Head of caudate nucleus (tissue), 42 donors: ENCODE results near the gene CLCN3.
"Not testable (repeated sequence)": the region's sequence is repeated elsewhere in the genome, so short reads cannot be mapped to it uniquely, and the experiment has no call there.

Source experiments
- DNase-seq, 42 donors: peaks; one replicate each; pipeline versions ENCODE4 v3.0.0 to v3.0.0-alpha.2; 2020 to 2021; ENCODE audit warnings: mixed read lengths in 7 of 42
- intact Hi-C: fragments of 100-400 bp; cut with DNase I; formaldehyde crosslinking; loops from one replicate; pipeline ENCODE4 v1.15.0; 2022

CLCN3 gene

DNA sequence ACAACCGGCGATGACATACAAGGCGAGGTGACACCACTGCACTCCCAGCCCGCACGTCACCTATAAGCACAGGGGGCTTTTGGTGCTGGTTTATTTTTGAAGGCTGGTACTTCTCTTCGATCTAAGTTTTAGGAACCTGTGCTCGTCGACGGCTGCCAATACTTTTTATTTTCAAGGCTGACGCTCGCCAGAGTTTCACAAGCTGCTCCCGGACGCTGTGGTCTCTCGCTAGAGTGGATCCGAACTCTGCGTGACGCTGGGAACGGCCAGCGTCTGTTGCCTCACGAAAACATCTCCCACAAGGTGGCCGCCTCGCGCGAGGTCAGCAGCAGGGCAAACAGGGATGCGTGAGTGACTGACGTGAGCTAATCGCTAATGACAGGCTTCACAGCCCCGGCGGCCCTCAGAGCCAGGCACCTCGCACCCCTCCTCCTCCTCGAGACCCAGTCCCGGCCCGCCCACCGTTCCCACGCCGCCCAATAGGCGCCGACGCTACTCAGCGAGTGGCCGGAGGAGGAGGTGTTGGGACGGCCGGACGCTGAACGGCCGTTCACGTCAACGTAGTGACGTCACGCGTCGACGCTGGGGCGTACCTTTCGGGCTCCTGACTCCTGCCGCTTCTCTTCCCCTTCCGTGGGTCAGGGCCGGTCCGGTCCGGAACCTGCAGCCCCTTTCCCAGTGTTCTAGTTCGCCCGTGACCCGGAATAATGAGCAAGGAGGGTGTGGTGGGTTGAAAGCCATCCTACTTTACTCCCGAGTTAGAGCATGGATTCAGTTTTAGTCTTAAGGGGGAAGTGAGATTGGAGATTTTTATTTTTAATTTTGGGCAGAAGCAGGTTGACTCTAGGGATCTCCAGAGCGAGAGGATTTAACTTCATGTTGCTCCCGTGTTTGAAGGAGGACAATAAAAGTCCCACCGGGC lies at the start of gene CLCN3:
CLCN3 (plus strand) TSS at position 621 of the 922 bp plus-strand sequence. CDS start 15,351 bp downstream, outside the sequence.
- intact Hi-C loops = loop anchor here (10.0 kb wide), 2 partner anchors 405 to 465 kb away; partner anchors contain the start of genes AADAT and MFAP3L
- peak; percentile 92 to 99 (median 97) for DNase-seq

DNA sequence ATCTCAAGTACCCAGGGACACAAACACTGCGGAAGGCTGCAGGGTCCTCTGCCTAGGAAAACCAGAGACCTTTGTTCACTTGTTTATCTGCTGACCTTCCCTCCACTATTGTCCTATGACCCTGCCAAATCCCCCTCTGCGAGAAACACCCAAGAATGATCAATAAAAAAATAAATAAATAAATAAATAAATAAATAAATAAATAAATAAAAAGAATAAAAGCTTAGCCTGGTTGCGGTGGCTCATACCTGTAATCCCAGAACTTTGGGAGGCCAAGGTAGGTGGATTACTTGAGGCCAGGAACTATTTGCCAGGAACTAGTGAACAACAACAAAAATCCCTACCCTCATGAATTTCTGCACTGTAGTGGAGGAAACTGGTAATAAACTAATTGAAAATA lies 49.4 kb upstream of the CLCN3 start:
- intact Hi-C loops, DNase-seq: not testable (repeated sequence)

DNA sequence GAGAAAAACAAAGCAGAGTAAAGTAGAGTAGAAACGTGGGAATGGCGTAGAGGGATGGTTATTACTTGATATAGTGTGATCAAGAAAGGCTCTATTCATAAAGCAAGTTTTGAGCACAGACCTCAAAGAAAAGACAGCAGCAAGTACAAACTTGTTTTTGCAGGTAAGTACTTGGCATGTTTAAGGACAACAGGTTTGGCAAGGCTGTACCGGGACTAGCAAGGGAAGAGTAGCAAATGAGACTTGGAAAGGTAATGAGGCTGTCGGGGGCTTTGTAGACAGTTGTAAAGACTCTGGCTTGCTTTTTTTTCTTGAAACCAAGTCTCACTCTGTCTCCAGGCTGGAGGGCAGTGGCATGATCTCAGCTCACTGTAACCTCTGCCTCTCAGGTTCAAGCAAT lies 48.9 kb upstream of the CLCN3 start:
- DNase-seq = no peak
- intact Hi-C loops = no loop called here

DNA sequence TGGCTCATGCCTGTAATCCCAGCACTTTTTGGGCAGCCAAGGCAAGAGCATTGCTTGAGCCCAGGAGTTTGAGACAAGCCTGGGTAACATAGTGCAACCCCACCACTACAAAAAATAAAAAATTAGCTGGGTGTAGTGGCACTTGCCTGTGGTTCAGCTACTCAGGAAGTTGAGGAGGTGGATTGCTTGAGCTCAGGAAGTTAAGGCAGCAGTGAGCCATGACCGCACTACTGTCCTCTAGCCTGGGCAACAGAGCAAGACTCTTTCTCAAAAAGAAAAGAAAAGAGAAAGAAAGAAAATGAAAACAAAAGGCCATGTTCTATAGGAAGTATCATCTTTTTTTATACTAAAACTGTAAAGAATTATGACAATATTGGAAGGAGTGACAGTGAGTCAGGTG lies 46.5 kb upstream of the CLCN3 start:
- no peak for DNase-seq
- intact Hi-C loops = no loop called here

DNA sequence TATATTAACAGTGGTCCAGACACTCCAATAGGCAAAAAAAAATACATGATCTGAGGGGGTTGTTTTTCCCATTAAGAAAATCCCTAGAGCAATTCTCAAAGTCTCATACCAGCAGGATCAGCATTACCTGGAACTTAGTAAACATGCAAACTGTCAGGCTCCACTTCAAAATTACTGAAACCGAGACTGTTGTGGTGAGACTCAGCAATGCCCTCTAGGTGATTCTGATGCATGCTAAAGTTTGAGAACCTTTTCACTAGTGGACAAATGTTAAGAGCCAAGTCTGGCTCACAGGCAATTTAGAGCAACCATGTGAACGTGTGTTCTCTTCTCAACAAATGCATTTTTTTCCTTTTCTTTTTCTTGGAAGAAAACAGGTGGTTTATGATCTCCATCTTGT lies 38.2 kb upstream of the CLCN3 start:
- no peak for DNase-seq
- intact Hi-C loops = no loop called here

DNA sequence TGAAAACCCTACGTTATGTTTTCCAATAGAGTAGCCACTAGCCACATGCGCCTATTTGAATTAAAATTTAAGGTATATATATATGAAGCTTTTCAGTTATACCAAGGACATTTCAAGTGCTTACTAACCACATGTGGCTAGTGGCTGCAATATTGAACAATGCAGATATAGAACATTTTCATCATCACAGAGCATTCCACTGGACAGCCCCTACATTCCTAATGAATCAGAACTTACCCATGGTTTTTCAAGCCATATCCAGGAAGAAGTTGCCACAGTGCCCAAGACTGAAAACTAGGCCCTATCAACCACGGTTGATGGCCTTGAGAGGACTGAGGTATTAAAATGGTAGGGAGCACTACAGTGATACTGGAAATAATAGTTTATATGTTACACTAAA lies 37.7 kb upstream of the CLCN3 start:
- no peak for DNase-seq
- intact Hi-C loops = no loop called here

DNA sequence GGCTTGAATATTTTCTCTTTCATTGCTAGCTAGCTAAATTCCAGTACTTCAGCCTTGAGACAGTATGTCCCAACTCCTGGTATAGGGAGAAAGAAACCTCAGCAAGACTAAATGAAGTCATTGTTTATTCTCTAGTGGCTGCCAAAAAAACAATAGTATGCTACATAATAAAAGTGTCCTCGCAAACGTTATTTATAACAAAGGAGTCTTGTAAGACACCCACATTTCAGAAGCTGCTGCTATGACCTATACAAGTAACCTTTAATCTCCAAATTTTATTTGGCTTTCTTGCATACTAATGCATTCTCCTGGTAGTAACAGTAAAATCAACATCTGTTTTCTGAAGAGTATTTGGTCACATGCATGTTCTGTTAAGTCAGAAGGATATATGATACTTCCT lies 36.8 kb upstream of the CLCN3 start:
- DNase-seq = no peak
- intact Hi-C loops = no loop called here

DNA sequence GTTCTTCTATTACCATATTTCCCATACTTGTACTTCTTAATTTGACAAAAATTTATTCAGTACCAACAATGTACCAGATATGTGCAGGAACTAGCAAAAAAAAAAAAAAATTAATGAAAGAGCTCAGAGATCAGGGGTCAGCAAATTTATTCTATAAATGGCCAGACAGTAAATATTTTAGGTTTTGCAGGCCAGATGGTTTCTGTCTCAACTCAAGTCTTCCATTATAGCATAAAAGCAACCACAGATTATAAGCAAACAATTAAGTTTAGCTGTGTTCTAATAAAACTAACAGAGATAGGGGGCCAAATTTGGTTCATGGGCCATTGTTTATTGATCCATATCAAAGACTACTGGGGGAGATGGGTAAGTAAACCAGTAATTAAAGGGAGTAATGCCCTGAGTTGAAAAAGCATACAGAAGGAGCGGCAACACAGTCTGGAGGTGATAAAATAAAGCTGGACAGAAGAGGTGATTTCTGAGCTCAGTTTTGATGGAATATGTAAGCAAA lies 27.3 kb upstream of the CLCN3 start:
- intact Hi-C loops = no loop called here
- DNase-seq = no peak

DNA sequence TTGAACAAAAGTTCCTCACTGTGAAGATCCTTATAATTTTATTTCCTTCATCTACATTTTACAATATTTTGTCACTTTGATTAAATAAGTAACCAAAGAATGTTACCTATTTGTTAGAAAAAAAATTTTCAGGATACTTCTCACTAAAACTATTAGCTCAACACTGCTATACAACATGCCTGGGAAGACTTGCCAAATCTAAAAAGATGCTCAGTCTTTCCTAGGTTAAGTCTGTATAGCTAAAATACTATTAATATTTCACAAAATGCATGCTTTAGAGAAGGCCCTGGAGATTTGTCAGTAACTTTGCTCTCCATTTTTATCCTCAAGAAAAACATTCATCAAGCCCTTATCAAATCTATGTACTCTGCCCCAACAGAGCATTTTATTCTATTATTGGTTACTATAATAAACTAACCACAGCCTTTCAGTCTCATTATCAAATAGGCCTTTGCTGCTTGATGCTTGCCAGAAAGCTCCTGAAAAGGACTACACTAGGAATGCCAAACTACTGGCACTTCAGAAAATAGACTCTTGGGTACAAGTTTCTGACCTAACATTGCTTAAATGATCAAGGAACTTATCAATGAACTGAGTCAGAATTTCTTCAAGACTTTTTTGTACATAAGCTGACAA lies 25.7 kb upstream of the CLCN3 start:
- DNase-seq = no peak
- intact Hi-C loops = no loop called here

DNA sequence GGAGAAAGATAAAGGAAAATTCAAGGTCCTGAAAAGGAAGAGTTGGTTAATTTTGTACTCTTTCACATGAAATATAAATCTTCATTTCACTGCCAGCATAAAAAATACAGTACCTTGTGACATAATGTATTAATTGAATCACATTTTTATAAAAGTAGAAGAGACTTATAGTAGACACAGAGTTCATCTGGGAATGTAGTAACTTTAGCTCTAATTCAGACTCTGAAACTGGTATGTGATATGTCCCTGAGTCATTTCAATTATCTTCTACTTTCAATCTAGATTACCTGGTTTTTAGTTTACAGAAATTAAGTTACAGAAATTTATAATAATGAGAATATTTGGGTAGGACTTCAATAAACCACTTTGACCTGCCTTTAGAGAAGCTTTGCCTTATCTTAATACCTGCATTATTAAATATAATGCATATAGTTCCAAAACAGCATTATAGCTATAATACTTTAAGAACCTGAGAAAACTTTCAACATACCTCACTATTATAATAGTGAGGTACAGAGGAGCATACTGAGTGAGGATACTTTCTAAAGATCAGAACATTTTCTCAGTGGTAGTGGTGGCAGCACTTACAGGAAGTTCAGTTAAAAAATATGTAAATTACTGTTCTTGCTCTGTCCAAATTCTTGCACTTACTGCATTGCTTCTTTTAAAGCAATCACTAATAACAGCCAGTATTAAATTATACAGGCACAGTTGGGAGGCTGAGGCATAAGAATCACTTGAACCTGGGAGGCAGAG lies 19.2 kb upstream of the CLCN3 start:
- intact Hi-C loops = no loop called here
- DNase-seq = no peak

DNA sequence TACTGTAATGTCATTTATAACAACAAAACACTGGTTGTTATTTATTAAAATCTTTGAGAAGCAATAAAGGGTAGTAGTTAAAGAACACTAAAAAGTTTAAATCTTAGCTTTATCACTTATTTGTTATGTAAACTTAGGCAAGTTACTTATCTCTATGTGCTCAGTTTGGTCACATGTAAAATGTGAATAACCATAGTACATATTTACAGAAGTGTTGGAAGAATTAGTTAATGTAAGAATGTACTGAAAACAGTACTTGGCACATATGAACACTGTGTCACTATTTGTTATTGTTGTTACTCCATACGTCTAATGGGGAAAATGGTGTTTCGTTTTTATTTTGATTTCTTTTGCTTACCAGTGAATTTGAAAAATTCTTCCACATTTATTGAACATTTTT lies 17.1 kb upstream of the CLCN3 start:
- intact Hi-C loops = no loop called here
- no peak for DNase-seq

DNA sequence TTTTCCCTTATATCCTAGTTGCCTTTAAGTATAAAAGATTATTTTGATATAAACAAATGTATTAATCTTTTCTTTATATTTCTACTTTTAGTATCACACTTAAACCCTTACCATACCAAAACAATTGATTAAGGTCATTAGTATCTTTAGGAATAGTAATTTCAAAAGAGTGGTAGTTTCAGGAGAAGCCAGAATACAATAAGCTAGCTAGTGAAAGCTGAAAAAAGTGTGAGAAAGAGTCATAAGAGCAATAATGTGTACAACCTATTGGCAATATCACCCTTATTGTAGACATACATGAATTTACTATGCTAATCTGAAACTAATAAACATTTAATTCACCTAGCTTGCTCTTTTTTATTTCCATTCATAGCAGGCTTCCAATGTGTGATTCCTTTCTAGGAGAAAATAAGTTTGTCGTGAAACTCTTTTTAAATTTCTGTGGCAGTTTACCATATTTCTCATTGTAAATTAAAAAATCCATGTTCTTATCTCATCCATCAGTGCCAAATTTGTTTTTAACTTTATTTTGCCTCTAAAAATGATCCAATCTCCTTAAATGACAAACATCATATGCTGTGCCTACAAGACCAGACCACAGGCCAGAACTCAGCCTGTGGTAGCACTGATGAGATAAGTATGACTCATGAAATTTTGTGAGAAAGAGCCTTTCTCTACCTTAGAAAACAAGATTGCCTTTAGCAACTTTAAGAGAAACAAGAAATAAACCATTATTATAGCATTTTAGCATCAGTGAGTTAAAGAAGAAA lies 16.1 kb upstream of the CLCN3 start:
- intact Hi-C loops = no loop called here
- no peak for DNase-seq

DNA sequence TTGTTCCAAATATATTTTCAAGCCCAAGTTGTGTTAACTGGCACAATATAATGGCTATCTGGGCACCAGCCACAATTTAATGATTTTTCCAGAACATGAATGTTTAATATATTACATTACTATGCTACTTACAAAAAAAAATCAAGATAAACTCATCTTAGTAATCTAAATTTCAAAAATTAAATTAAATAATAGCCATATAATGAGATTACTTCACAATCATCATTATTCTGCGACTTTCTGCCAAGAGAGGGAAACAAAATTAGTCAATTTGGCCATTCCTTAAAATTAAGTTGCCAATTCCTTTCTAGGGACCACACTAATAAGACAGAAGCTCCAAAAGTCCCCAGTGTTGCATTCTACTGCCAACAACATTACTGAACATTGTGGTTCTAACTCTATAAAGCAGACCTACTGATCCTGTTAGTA lies 15.5 kb upstream of the CLCN3 start:
- intact Hi-C loops = no loop called here

DNA sequence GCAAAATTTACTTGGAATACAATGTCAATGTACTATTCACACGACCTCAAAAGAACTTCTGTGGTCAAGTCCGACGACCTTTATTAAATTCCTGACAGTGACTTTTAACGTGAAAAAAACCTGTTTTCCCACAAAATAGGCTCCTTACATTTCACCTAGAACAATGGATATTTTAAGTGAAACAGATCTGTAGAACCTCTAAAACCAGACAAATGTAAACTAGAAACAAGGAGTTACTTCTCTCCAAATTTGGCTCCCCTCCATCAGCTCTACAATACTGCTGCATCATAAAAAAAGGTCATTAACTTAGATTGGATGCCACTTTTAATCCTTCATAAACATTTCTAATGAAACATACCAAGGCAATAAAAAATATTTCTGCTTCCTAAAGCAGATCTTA lies 9.2 kb upstream of the CLCN3 start:
- no peak for DNase-seq
- intact Hi-C loops = loop anchor here (5.0 to 10.0 kb wide), 3 partner anchors 51 to 474 kb away; partner anchors contain the start of genes AADAT and MFAP3L

More for the DNA sequence above, 15.5 kb upstream of the CLCN3 start:
- DNase-seq = no peak

DNA sequence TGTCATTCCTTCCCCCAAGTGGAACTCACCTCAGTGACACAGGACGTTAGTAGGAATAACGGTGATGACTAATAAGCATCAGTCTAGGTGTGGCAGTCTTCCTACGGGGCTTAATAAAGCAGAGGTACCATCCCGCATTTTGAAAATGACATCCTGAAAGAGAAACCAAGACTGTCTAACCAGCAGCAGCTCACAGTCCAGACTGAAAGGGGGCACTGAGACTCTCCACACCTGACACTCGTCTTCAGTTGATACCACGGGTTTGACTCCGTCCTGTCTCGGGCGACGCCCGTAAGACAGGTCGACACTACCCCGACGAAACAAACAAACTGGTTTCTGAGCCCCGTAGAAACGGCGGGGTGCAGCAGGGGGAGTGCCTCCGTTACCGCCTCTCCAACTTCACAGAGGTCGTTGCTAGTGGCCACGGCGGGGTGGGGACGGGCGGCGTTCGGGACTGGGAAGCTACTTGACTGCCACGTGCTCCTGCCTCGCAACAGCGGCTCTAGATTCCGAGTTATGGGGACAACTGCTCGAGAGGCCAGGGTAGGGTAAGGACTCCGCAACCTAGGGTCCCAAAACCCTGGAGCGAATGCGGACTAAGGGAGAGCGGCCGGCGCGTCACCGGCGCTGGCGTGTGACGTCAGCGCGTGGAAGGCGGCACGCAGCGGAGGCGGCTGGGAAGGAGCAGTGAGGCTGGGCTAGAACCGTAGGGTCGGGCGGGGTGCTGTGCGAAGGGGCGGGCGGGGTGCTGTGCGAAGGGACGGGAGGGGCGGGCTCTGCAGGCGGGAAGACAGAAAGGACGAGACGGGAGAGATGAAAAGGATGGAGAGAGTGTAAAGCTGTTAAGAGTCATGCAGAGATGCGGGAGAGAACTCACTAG lies 8.1 kb upstream of the CLCN3 start, which contains the start of gene NEK1:
NEK1 (minus strand) TSS at position 593 of the 880 bp plus-strand sequence. CDS start 9,953 bp downstream, outside the sequence.
- intact Hi-C loops = loop anchor here (5.0 to 10.0 kb wide), 3 partner anchors 50 to 473 kb away; partner anchors contain the start of genes AADAT and MFAP3L
- peak; percentile 70 to 96 (median 92) for DNase-seq

DNA sequence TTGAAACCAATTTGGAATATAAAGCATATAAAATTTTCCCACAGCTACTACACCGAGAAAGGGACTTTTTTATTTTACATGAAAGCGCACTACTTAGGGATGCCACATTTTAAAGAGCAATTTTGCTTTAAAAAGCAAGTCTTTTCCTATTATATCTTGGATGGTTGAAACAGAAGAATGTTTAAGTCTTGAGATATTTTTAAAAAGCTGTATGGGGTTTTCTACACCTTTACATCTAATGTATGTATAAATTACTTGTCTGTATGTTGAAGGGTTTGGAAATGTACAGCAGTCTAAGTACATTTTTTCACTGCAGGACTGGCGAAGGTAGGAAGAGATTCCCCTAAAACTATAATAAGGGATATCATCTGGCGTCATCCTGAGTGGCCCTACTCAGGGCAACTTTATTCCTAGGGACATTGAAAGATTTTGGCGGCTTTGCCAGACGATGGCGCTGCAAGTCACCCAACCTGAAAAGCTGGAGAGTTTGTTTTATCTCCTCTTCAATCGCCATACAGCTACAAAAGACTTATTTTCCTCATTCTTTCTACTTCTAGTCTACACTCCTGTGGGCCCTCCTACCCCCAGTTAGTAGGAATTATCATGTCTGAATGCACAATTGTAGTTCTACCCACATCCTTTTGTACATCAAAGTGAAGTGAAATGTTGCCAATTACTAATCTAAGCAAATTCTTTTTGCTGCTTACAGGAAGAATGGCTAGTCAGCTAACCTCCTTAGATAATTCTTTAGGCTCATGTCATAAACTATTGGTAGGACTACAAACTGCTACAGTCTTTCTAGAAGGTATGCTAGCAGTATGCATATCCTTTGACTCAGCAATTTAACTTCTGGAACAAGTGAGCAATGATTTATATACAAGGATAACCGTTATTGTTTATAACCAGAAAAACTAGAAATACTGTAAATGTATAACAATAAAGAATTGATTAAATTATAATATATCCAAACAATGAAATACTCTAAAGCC lies 7.2 kb upstream of the CLCN3 start:
- intact Hi-C loops = loop anchor here (5.0 to 10.0 kb wide), 3 partner anchors 49 to 472 kb away; partner anchors contain the start of genes AADAT and MFAP3L
- DNase-seq = peak; percentile 72 to 91 (median 83)
